OCI-LY3 (cell line): Measurements from ENCODE around the gene HHAT.

Experiments used
- H2AFZ ChIP-seq: fragments of 200-600, 300-600 bp; shearing (Covaris generic); 2 replicates; pipeline ENCODE4 v1.6.0; 2014; ENCODE audit warnings: antibody characterized with exemption, low read depth, low read length
- H3K27ac ChIP-seq: fragments of 200-600, 300-600 bp; sonication (generic); 2 replicates; pipeline ENCODE4 v1.5.1; 2014; ENCODE audit warnings: mild to moderate bottlenecking, low read length, moderate library complexity, mixed read lengths
- H3K27me3 ChIP-seq: fragments of 200-600, 300-600 bp; sonication (generic); 2 replicates; pipeline ENCODE4 v1.6.1; 2014; ENCODE audit warnings: low read depth, low read length, mixed read lengths
- H3K36me3 ChIP-seq: fragments of 200-600, 300-600 bp; sonication (generic); replicated peaks from 2 replicates; pipeline ENCODE3; 2014; ENCODE audit warnings: low read depth, low read length, mixed read lengths
- H3K4me1 ChIP-seq: fragments of 300-600, 200-600 bp; sonication (generic); 2 replicates; pipeline ENCODE4 v1.6.1; 2014; ENCODE audit warnings: low read length, mixed read lengths
- H3K4me2 ChIP-seq: fragments of 200-600, 300-600 bp; sonication (generic); 2 replicates; pipeline ENCODE4 v1.6.1; 2014; ENCODE audit warnings: low read length, mixed read lengths
- H3K4me3 ChIP-seq: fragments of 300-600, 200-600 bp; sonication (generic); 2 replicates; pipeline ENCODE4 v1.5.1; 2014; ENCODE audit warnings: antibody characterized with exemption, mild to moderate bottlenecking, low read length, moderate library complexity
- H3K79me2 ChIP-seq: fragments of 300-600, 200-600 bp; shearing (Covaris generic); 2 replicates; pipeline ENCODE4 v1.6.1; 2014; ENCODE audit warnings: mild to moderate bottlenecking, low read length, mixed read lengths
- H3K9ac ChIP-seq: fragments of 300-600, 200-600 bp; shearing (Covaris generic); 2 replicates; pipeline ENCODE4 v1.6.0; 2014; ENCODE audit warnings: mild to moderate bottlenecking, low read length, moderate library complexity
- H3K9me3 ChIP-seq: fragments of 200-600, 300-600 bp; shearing (Covaris generic); 2 replicates; pipeline ENCODE4 v1.6.1; 2014; ENCODE audit warnings: low read length, mixed read lengths; ENCODE audit not compliant: insufficient read depth
- H4K20me1 ChIP-seq: fragments of 200-600, 300-600 bp; sonication (generic); 2 replicates; pipeline ENCODE4 v1.6.1; 2016; ENCODE audit warnings: low read length, mixed read lengths; ENCODE audit not compliant: insufficient read depth
- EZH2phosphoT487 ChIP-seq: fragments of 200-600 bp; shearing (Covaris generic); IDR thresholded peaks from 2 replicates; pipeline ENCODE4 v1.6.1; 2018; ENCODE audit warnings: antibody characterized with exemption, mixed run types, low read depth
- TF ChIP-seq, protein P1 (sequence below): fragments of 200-600, 300-600 bp; sonication (generic); IDR thresholded peaks from 2 replicates; pipeline ENCODE4 v1.5.1; 2014; ENCODE audit warnings: antibody characterized with exemption, low read length, low read depth

Gene HHAT

DNA sequence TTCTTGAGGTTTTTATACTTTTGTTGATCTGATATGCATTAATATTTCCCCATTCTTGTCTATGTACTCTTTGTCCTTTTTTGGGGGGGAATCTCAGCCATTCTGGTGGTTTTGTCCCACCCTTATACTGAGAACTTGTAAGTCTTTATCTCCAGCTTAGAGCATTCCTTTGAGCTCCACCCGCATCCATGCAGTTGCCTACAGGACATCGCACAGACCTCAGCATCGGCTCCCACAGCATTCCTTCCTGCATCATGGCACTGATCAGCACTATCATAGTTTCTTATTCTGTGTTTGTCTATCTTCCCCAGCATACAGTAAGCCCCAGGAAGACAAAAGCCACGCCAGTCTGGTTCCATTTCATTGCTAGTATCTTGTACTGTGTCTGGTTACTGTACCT is 33.0 kb downstream of the HHAT start:
- no peak for TF ChIP-seq EZH2phosphoT487
- TF ChIP-seq, protein P1, sequence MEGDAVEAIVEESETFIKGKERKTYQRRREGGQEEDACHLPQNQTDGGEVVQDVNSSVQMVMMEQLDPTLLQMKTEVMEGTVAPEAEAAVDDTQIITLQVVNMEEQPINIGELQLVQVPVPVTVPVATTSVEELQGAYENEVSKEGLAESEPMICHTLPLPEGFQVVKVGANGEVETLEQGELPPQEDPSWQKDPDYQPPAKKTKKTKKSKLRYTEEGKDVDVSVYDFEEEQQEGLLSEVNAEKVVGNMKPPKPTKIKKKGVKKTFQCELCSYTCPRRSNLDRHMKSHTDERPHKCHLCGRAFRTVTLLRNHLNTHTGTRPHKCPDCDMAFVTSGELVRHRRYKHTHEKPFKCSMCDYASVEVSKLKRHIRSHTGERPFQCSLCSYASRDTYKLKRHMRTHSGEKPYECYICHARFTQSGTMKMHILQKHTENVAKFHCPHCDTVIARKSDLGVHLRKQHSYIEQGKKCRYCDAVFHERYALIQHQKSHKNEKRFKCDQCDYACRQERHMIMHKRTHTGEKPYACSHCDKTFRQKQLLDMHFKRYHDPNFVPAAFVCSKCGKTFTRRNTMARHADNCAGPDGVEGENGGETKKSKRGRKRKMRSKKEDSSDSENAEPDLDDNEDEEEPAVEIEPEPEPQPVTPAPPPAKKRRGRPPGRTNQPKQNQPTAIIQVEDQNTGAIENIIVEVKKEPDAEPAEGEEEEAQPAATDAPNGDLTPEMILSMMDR, result no peak
- no peak overlapping the region for H3K9ac ChIP-seq
- no peak overlapping the region for H3K4me2 ChIP-seq
- H3K79me2 ChIP-seq, result no peaks in the 10 kb centered on the region
- no peak overlapping the region for H3K4me3 ChIP-seq
- no peak overlapping the region for H2AFZ ChIP-seq
- H3K9me3 ChIP-seq, result no peaks in the 10 kb centered on the region
- H3K27me3 ChIP-seq, result no peaks in the 10 kb centered on the region
- H3K4me1 ChIP-seq, result peaks cover 6% of the 10 kb centered on the region; the same call in 1 of the 2 replicates
- H4K20me1 ChIP-seq, result no peaks in the 10 kb centered on the region
- H3K36me3 ChIP-seq, result no peaks in the 10 kb centered on the region
- H3K27ac ChIP-seq, result no peak overlapping the region

DNA sequence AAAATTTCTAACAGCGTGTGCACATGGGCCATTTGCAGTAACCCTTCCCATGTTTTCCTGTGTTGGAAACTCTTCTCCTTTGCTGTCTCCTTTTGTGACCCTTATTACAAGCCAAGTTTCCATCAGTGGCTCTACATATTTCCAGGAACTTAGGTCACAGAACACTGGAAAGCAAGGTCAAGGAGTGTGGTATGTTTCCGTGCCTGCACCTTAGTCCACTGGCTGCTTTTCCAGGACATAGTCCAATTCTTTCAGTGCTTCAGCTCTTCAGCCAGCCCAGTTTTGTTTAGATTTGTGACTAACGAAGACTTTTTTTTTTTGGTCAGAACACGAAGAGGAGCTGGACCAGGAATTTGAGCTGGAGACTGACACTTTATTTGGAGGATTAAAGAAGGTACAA is 33.8 kb downstream of the HHAT start:
- no peaks in the 10 kb centered on the region for H3K9me3 ChIP-seq
- TF ChIP-seq, protein P1, result no peak
- TF ChIP-seq EZH2phosphoT487, result no peak
- H3K4me3 ChIP-seq, result no peak overlapping the region
- H3K79me2 ChIP-seq, result no peaks in the 10 kb centered on the region
- no peaks in the 10 kb centered on the region for H3K27me3 ChIP-seq
- H3K9ac ChIP-seq, result no peak overlapping the region
- H3K4me2 ChIP-seq, result no peak overlapping the region
- H3K36me3 ChIP-seq, result no peaks in the 10 kb centered on the region
- no peaks in the 10 kb centered on the region for H4K20me1 ChIP-seq
- peaks cover 6% of the 10 kb centered on the region; the same call in 1 of the 2 replicates for H3K4me1 ChIP-seq
- H3K27ac ChIP-seq, result no peak overlapping the region
- H2AFZ ChIP-seq, result no peak overlapping the region

DNA sequence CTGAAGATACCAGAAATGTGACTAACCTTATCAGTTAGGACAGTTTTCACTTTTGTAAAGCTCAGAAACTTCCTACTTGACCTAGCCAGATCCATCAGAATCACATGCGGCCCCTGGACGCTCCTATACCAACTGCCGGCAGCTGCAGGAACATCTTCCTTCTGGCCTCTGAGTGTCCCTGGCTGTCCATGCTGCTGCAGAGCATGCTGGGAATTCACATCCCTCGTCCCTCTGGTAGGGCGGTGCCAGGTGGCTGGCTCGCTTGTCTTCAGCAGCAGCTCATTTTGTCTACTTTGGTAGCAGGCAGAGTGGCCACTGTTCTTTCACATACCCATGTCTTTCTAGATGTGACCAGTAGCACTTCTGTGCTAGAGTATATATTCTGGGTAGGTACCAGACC is 34.4 kb downstream of the HHAT start:
- Histone ChIP-seq H3K4me3 (no peak overlapping the region), H3K79me2 (no peaks in the 10 kb centered on the region), H3K27me3 (no peaks in the 10 kb centered on the region), H3K9me3 (no peaks in the 10 kb centered on the region), H2AFZ (no peak overlapping the region), H4K20me1 (no peaks in the 10 kb centered on the region), H3K9ac (no peak overlapping the region), H3K36me3 (no peaks in the 10 kb centered on the region), H3K4me1 (peaks cover 6% of the 10 kb centered on the region; the same call in 1 of the 2 replicates), H3K27ac (no peak overlapping the region), H3K4me2 (no peak overlapping the region)
- no peak for TF ChIP-seq EZH2phosphoT487
- TF ChIP-seq, protein P1, result no peak

DNA sequence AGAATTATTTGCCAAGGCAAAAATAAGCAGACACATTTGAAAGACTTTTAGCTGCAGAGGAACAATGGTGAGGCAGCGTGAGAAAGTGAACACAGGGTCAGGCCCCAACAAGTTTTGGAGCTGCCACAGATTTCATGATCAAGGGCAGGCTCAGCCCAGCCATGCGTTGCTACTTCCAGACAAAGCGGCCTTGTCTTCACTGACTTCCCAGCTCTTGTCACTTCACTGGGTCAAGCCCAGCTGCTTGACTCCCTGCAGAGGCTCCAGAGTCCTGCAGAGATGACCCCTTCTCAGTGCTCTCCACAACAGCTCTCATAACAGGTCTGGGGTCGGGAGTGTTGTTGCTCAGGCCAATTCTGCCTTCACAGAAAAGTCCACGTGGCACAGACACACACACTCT is 35.8 kb downstream of the HHAT start:
- H3K27ac ChIP-seq, result no peak overlapping the region
- H3K4me2 ChIP-seq, result no peak overlapping the region
- H2AFZ ChIP-seq, result no peak overlapping the region
- no peaks in the 10 kb centered on the region for H3K79me2 ChIP-seq
- H3K27me3 ChIP-seq, result no peaks in the 10 kb centered on the region
- H3K9ac ChIP-seq, result no peak overlapping the region
- no peak overlapping the region for H3K4me3 ChIP-seq
- H3K9me3 ChIP-seq, result no peaks in the 10 kb centered on the region
- no peaks in the 10 kb centered on the region for H4K20me1 ChIP-seq
- TF ChIP-seq, protein P1, result no peak
- no peak for TF ChIP-seq EZH2phosphoT487
- peaks cover 6% of the 10 kb centered on the region; the same call in 1 of the 2 replicates for H3K4me1 ChIP-seq
- H3K36me3 ChIP-seq, result no peaks in the 10 kb centered on the region
